DOHH2 (cell line): ENCODE data around the gene GRB7.

Experiments used
- EZH2phosphoT487 ChIP-seq: fragments of 200-600 bp; sonication (generic); IDR thresholded peaks from 2 replicates; pipeline ENCODE4 v1.6.1; 2017; ENCODE audit warnings: borderline replicate concordance, mild to moderate bottlenecking, antibody characterized with exemption, low read length, moderate library complexity, mixed read lengths
- TF ChIP-seq, protein P1 (sequence below): fragments of 200-600 bp; sonication (generic); IDR thresholded peaks from one replicate; pipeline ENCODE4 v1.5.1; 2014; ENCODE audit warnings: antibody characterized with exemption, mild to moderate bottlenecking, low read depth, low read length; ENCODE audit not compliant: poor library complexity, severe bottlenecking

- TF ChIP-seq, protein P1, sequence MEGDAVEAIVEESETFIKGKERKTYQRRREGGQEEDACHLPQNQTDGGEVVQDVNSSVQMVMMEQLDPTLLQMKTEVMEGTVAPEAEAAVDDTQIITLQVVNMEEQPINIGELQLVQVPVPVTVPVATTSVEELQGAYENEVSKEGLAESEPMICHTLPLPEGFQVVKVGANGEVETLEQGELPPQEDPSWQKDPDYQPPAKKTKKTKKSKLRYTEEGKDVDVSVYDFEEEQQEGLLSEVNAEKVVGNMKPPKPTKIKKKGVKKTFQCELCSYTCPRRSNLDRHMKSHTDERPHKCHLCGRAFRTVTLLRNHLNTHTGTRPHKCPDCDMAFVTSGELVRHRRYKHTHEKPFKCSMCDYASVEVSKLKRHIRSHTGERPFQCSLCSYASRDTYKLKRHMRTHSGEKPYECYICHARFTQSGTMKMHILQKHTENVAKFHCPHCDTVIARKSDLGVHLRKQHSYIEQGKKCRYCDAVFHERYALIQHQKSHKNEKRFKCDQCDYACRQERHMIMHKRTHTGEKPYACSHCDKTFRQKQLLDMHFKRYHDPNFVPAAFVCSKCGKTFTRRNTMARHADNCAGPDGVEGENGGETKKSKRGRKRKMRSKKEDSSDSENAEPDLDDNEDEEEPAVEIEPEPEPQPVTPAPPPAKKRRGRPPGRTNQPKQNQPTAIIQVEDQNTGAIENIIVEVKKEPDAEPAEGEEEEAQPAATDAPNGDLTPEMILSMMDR: no peak
- TF ChIP-seq EZH2phosphoT487: no peak
Measured at GRCh38 chr17:39767147-39767546, 29.4 kb downstream of the GRB7 start.
